IPS-20b (cell line): ENCODE data around the gene CASP6.
"Not testable (repeated sequence)": the region's sequence is repeated elsewhere in the genome, so short reads cannot be mapped to it uniquely, and the experiment has no call there.

Experiments
- H3K27ac ChIP-seq: one replicate; pipeline ENCODE4 v1.5.1; 2013; ENCODE audit warnings: low read length
- H3K27me3 ChIP-seq: 2 replicates; pipeline ENCODE4 v1.6.1; 2013; ENCODE audit warnings: mild to moderate bottlenecking, low read length, inconsistent platforms; ENCODE audit not compliant: insufficient read depth
- H3K36me3 ChIP-seq: 2 replicates; pipeline ENCODE4 v1.6.1; 2013; ENCODE audit warnings: low read depth, mild to moderate bottlenecking, inconsistent platforms, low read length, moderate library complexity; ENCODE audit not compliant: insufficient read depth
- H3K4me1 ChIP-seq: 2 replicates; pipeline ENCODE4 v1.6.1; 2013; ENCODE audit warnings: mild to moderate bottlenecking, control low read depth, inconsistent platforms, low read length, moderate library complexity; ENCODE audit not compliant: insufficient read depth
- H3K4me3 ChIP-seq: 2 replicates; pipeline ENCODE4 v1.5.1; 2013; ENCODE audit warnings: mild to moderate bottlenecking, low read length, inconsistent platforms
- H3K9ac ChIP-seq: 2 replicates; pipeline ENCODE4 v1.6.1; 2013; ENCODE audit warnings: low read depth, mild to moderate bottlenecking, inconsistent platforms, low read length, moderate library complexity
- H3K9me3 ChIP-seq: 2 replicates; pipeline ENCODE4 v1.6.1; 2013; ENCODE audit warnings: mild to moderate bottlenecking, low read depth, low read length, inconsistent platforms; ENCODE audit not compliant: insufficient read depth

Gene CASP6

DNA sequence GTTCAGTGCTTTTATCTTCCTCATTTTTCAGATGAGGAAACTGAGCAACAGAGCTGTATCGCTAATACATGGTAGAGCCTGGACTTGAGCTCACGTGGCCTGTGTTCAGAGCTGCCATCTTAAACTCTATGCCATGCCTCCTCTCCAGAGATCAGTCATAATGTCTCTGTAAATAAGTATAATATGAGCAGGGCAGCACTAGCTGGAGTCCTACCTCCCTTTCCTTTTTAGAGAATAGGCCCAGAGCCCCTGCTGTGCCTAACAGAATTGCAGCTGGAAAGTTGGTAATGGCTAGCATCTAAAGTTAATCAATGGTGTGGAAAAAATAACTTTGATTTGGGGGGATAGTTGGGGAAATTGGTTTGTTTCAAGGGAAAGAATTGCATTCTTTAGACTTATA lies 20.4 kb downstream of the CASP6 start:
- no peak overlapping the region for H3K9ac ChIP-seq
- no peaks in the 10 kb centered on the region for H3K27me3 ChIP-seq
- H3K36me3 ChIP-seq, result peaks cover 5% of the 10 kb centered on the region; the same call in 1 of the 2 replicates
- no peaks in the 10 kb centered on the region for H3K9me3 ChIP-seq
- H3K27ac ChIP-seq, result no peak overlapping the region
- peak overlapping the region; percentile 0; the same call in 1 of the 2 replicates for H3K4me3 ChIP-seq
- peaks cover 16% of the 10 kb centered on the region; the same call in 1 of the 2 replicates for H3K4me1 ChIP-seq

GRCh38 chr4:109678925-109679324 lies 24.3 kb downstream of the CASP6 start:
- H3K27me3 ChIP-seq, H3K27ac ChIP-seq, H3K36me3 ChIP-seq, H3K9ac ChIP-seq, H3K9me3 ChIP-seq, H3K4me3 ChIP-seq: not testable (repeated sequence)
- H3K4me1 ChIP-seq, result peaks cover 16% of the 10 kb centered on the region; the same call in 1 of the 2 replicates

- H3K4me1 ChIP-seq, result peaks cover 13% of the 10 kb centered on the region; the same call in 1 of the 2 replicates
- not testable (repeated sequence) for H3K27me3 ChIP-seq, H3K9ac ChIP-seq, H3K4me3 ChIP-seq, H3K27ac ChIP-seq, H3K36me3 ChIP-seq, H3K9me3 ChIP-seq
Observed at GRCh38 chr4:109678472-109678871, 24.8 kb downstream of the CASP6 start.

GRCh38 chr4:109676886-109677285 lies 26.4 kb downstream of the CASP6 start:
- H3K4me1 ChIP-seq, result no peaks in the 10 kb centered on the region
- 0 out of 2 replicates have a peak, but pooled peaks cover 5% of the 10 kb centered on the region for H3K9me3 ChIP-seq
- no peak overlapping the region for H3K27ac ChIP-seq
- H3K36me3 ChIP-seq, result no peaks in the 10 kb centered on the region
- H3K4me3 ChIP-seq, result no peak overlapping the region
- no peak overlapping the region for H3K9ac ChIP-seq
- no peaks in the 10 kb centered on the region for H3K27me3 ChIP-seq

- H3K27me3 ChIP-seq, result no peaks in the 10 kb centered on the region
- no peaks in the 10 kb centered on the region for H3K4me1 ChIP-seq
- H3K36me3 ChIP-seq, result no peaks in the 10 kb centered on the region
- H3K4me3 ChIP-seq, result no peak overlapping the region
- 0 out of 2 replicates have a peak, but pooled peaks cover 5% of the 10 kb centered on the region for H3K9me3 ChIP-seq
- no peak overlapping the region for H3K9ac ChIP-seq
- no peak overlapping the region for H3K27ac ChIP-seq
Observed at GRCh38 chr4:109675843-109676242, 27.4 kb downstream of the CASP6 start.

DNA sequence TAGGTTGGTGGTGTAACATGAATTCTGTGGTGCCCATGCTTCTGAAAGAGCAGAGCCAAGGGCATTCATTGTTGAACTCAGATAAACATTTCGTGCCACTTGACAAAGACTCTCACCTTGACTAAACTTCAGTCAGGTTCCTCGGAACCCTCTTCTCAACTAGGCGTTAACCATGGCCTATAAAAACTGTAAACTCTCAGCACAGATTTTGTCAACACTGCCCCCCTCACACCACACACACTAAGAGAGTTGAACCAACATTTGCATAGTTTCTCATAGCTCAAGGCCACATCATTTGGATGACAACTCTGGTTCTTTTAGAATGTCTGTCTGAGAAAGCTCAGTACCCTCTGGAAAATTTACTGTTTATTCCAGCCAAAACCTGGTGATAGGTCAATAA lies 28.1 kb downstream of the CASP6 start:
- Histone ChIP-seq H3K36me3 (no peaks in the 10 kb centered on the region), H3K9ac (no peak overlapping the region)

DNA sequence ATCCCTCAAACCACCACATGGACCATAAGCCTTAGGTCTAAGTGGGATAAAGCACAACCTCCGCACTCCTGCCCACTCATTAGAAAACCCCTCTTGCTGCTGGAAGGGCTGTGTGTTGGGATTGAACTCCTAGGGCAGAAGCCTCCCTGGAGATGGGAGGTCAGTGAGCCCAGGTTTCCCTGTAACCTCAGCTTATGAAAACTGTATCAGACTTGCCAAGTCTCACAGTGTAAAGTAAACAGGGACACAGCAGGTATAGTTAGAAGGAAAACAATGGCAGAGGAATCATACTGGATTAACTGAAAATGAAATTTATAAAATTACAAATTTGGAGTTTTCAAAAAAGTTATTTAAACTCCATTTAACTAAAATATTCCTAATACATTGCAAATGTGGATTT lies 29.9 kb downstream of the CASP6 start:
- Histone ChIP-seq H3K4me1 (no peaks in the 10 kb centered on the region), H3K9me3 (0 out of 2 replicates have a peak, but pooled peaks cover 5% of the 10 kb centered on the region), H3K36me3 (no peaks in the 10 kb centered on the region), H3K27me3 (no peaks in the 10 kb centered on the region), H3K9ac (no peak overlapping the region), H3K27ac (no peak overlapping the region), H3K4me3 (no peak overlapping the region)

More for the DNA sequence above, 28.1 kb downstream of the CASP6 start:
- no peak overlapping the region for H3K27ac ChIP-seq
- no peak overlapping the region for H3K4me3 ChIP-seq
- 0 out of 2 replicates have a peak, but pooled peaks cover 5% of the 10 kb centered on the region for H3K9me3 ChIP-seq
- H3K4me1 ChIP-seq, result no peaks in the 10 kb centered on the region
- H3K27me3 ChIP-seq, result no peaks in the 10 kb centered on the region

DNA sequence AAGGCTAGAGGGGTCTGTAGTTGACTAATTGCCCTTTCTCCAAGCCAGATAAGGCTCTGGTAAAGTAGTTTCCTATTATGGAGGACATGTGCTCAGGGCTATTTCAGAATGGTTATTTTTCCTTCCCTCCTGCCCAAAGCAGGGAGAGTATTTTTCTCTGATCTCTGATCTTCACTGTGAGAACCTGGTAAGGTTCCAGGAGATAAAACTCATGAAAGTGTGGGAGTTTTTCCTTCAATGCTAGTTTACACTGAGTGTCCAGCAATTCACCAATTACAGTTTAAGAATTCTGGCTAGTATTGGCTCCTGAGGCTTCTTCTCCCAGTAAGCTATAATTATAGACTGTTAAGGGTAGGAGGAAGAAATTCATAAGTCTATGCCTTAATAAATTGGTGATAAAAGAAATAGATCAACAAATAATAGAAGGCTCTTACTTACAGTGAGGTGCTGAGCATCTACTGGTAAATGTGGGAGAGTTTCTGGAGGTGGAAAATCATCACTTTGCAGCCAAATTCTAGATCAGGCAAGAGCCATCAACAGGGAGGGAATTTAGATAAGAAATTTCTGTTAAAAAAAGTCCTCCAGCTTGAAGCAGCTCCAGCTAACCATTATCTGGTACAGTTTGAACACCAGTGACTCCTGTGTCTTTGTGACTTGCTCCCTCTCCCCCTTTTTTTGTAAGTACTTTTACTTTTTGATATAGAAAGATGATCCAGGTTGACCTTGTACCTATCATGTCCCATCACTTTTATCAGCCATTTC lies 30.9 kb downstream of the CASP6 start:
- Histone ChIP-seq H3K9ac (no peak overlapping the region), H3K9me3 (0 out of 2 replicates have a peak, but pooled peaks cover 5% of the 10 kb centered on the region), H3K4me1 (no peaks in the 10 kb centered on the region), H3K36me3 (no peaks in the 10 kb centered on the region), H3K27me3 (no peaks in the 10 kb centered on the region), H3K4me3 (no peak overlapping the region), H3K27ac (no peak overlapping the region)

DNA sequence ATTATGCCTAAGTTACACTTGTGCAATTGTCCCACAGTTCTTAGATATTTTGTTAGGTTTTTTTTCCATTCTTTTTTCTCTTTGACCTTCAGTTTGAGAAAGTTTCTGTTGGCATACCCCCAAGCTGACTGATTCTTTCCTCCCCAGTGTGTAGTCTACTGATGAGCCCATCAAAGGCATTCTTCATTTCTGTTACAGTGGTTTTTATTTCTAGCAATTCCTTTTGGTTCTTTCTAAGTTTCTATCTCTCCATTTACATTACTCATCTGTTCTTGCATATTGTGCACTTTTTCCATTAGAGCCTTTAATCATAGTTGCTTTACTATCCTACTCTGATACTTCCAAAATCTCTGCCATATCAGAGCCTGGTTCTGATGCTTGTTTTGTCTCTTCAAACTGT lies 31.9 kb downstream of the CASP6 start:
- H3K9me3 ChIP-seq, result 0 out of 2 replicates have a peak, but pooled peaks cover 5% of the 10 kb centered on the region
- H3K36me3 ChIP-seq, result no peaks in the 10 kb centered on the region
- no peak overlapping the region for H3K4me3 ChIP-seq
- no peak overlapping the region for H3K27ac ChIP-seq
- no peak overlapping the region for H3K9ac ChIP-seq
- H3K4me1 ChIP-seq, result no peaks in the 10 kb centered on the region
- no peaks in the 10 kb centered on the region for H3K27me3 ChIP-seq

DNA sequence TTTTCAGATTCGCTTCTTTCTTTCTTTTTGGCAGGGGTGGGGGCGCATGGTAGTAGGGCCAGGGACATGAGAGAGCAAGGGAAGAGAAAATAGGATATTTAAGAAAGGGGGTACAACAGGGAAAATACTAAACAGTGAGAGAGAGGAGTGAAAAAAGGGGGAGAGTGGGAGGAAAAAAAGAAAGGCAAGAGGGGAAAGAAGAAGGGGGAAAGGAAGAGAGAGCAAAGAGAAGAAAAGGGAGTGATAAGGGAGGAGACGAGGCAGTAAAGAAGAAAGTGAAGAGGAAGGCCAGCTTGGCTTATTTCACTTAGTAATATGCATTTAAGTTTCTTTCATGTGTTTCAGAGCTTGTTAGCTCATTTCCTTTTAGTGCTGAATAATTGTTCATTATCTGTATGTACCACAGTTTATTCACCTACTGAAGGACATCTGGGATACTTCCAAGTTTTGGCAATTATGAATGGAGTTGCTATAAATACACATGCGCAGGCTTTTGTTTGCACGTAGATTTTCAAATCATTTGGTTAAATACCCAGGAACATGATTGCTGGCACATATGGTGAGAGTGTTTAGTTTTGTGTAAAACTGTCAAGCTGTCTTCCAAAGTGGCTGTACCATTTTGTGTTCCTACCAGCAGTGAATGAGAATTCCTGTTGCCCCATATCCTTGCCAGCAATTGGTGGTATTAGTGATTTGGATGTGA lies 37.3 kb downstream of the CASP6 start:
- no peak overlapping the region for H3K4me3 ChIP-seq
- peaks cover 14% of the 10 kb centered on the region; the same call in 1 of the 2 replicates for H3K4me1 ChIP-seq
- H3K9me3 ChIP-seq, result no peaks in the 10 kb centered on the region
- no peaks in the 10 kb centered on the region for H3K36me3 ChIP-seq
- H3K27me3 ChIP-seq, result no peaks in the 10 kb centered on the region
- H3K9ac ChIP-seq, result no peak overlapping the region
- H3K27ac ChIP-seq, result no peak overlapping the region

- Histone ChIP-seq H3K36me3 (no peaks in the 10 kb centered on the region), H3K27me3 (no peaks in the 10 kb centered on the region), H3K4me1 (peaks cover 14% of the 10 kb centered on the region; the same call in 1 of the 2 replicates), H3K27ac (no peak overlapping the region), H3K9me3 (no peaks in the 10 kb centered on the region), H3K4me3 (no peak overlapping the region), H3K9ac (no peak overlapping the region)
Observed at GRCh38 chr4:109662771-109663170, 40.5 kb downstream of the CASP6 start.

GRCh38 chr4:109662116-109662515 lies 41.1 kb downstream of the CASP6 start:
- Histone ChIP-seq H3K4me3 (no peak overlapping the region), H3K27ac (no peak overlapping the region), H3K9ac (no peak overlapping the region), H3K36me3 (no peaks in the 10 kb centered on the region), H3K4me1 (peaks cover 14% of the 10 kb centered on the region; the same call in 1 of the 2 replicates), H3K9me3 (no peaks in the 10 kb centered on the region), H3K27me3 (no peaks in the 10 kb centered on the region)
